Immature natural killer cell (primary cell): Measurements from ENCODE around the gene LRP1B. TPM values are rescaled to one million over a fixed set of nuclear protein-coding genes. Genes with fewer than 3 reads are reported as not detected.

Experiments used
- DNase-seq, 3 donors: peaks; one replicate each; pipeline ENCODE4 v3.0.0; 2022; ENCODE audit warnings: mixed read lengths in 1 of 3
- H3K27ac Mint-ChIP-seq, 6 donors: one replicate each; pipeline ENCODE4 v1.8.0; 2020; ENCODE audit warnings: mixed read lengths in 6 of 6, mild to moderate bottlenecking in 5 of 6, inconsistent platforms in 4 of 6, moderate library complexity in 3 of 6
- H3K27me3 Mint-ChIP-seq, 3 donors: one replicate each; pipeline ENCODE4 v1.8.0; 2020 to 2021; ENCODE audit warnings: low read depth in 3 of 3, mild to moderate bottlenecking in 3 of 3, mixed read lengths in 3 of 3, moderate library complexity in 3 of 3, inconsistent platforms in 1 of 3
- H3K36me3 Mint-ChIP-seq, 3 donors: one replicate each; pipeline ENCODE4 v1.8.0; 2020; ENCODE audit warnings: mixed read lengths in 3 of 3, inconsistent platforms in 2 of 3, mild to moderate bottlenecking in 2 of 3
- H3K4me1 Mint-ChIP-seq, 2 donors: one replicate each; pipeline ENCODE4 v1.8.0; 2020; ENCODE audit warnings: inconsistent platforms in 2 of 2, mild to moderate bottlenecking in 2 of 2, mixed read lengths in 2 of 2, moderate library complexity in 1 of 2
- H3K4me3 Mint-ChIP-seq, 5 donors: one replicate each; pipeline ENCODE4 v1.8.0; 2020; ENCODE audit warnings: mild to moderate bottlenecking in 5 of 5, mixed read lengths in 5 of 5, inconsistent platforms in 3 of 5, moderate library complexity in 3 of 5
- H3K9me3 Mint-ChIP-seq, 6 donors: one replicate each; pipeline ENCODE4 v1.8.0; 2020; ENCODE audit warnings: mild to moderate bottlenecking in 6 of 6, mixed read lengths in 6 of 6, inconsistent platforms in 4 of 6, moderate library complexity in 3 of 6
- polyA plus RNA-seq, 3 donors: library from polyadenylated mRNA; unstranded; fragments of 300-500 nt; fragmentation: Illumina TruSeq; gene quantifications; one replicate each; pipeline ENCODE4 v1.2.3, GENCODE V29; 2021

Gene LRP1B
- polyA plus RNA-seq, 3 donors from 2014 or later = not detected

DNA sequence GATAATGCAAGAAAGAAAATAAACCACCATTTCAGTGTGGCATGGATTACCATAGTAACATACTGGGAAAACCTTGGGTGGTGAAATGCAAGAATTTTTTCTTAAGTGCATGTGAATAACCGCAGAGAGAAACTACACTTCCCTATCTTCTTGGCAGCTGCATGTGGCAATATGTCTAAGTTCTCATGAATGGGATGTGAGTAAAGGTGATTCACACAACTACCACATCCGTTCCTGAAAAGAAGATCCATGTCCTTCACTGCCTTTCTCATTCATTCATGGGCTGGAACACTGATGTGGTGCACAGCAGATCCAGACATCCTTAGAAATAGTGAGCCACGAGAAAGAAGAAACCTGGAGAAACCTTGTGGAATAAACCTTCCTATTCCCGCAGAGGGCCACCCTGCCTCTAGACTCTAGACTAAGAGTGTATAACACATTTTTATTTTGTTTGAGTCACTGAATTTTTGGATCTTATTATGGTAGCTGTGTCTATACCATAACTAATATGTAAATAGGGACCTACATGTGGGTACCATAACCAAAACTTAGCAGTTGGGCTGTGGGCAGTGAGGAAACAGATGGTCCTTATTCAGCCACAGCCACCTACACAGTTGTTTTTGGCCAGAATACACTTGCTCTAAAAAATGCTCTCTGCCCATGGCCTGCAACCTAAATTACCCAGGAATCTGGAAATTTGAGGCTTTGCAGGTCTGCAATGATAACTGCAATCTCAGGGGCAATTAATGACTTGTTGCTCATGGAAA lies 573.3 kb downstream of the LRP1B start:
- Mint-ChIP-seq H3K4me1 (peaks cover 4 to 5% of the 10 kb centered on the region in 2 donors), H3K36me3 (no peaks in the 10 kb centered on the region), H3K27ac (no peak overlapping the region), H3K9me3 (peaks cover 0 to 15% (median 1%) of the 10 kb centered on the region in 6 donors), H3K27me3 (peaks cover 0 to 2% (median 1%) of the 10 kb centered on the region in 3 donors), H3K4me3 (no peak overlapping the region)
- DNase-seq = no peak

DNA sequence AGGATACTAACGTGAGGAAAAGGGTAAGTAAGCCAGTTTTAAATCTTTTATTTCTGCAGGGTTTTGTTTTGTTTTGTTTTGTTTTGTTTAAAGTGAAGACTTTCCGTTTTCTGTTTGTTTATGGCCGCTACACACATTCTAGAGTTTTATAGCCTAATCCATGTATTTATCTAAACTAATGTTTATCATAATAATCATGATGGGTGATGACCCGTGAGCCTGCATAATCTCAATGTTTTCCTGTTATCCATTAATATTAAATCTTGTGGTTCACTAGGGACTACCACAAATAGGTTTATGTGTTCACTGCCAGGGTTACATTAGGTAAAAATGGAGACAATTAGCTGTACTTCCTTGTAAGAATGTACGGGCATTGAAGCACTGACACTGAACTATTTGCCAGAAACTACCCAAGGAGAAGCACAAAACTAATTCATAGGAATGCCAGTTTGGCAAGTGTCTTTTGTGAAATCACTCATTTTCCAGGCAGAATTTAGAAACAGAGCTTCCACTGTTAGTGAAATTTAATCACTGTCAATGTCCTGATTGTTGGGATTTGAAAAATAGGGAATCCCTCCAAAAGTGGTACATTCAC lies 574.8 kb downstream of the LRP1B start:
- Mint-ChIP-seq H3K36me3 (no peaks in the 10 kb centered on the region), H3K27ac (no peak overlapping the region)

DNA sequence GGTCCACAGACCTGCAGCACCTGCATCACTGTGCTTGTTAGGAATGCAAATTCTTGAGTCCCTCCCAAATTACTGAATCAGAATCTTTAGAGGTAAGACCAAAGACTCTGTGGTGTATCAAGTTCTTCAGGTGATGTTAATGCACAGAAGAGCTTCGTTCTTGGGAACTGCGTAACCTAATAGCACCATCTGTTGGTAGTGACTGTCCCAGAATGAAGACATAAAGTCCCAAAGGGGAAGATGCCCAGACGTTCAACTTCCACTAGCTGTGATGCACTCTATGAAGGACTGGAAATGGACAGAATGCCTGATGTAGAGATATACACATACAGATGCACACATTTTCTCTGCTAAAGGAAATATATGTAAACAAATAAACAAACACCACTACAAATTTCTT lies 576.0 kb downstream of the LRP1B start:
- no peak for DNase-seq
- Mint-ChIP-seq H3K9me3 (peaks cover 0 to 7% (median 2%) of the 10 kb centered on the region in 6 donors), H3K27me3 (peaks cover 0 to 2% (median 1%) of the 10 kb centered on the region in 3 donors), H3K4me1 (peaks cover 4 to 5% of the 10 kb centered on the region in 2 donors), H3K4me3 (no peak overlapping the region), H3K27ac (no peak overlapping the region), H3K36me3 (no peaks in the 10 kb centered on the region)

More for the DNA sequence above, 574.8 kb downstream of the LRP1B start:
- no peak overlapping the region for H3K4me3 Mint-ChIP-seq
- peaks cover 0 to 2% (median 1%) of the 10 kb centered on the region in 3 donors for H3K27me3 Mint-ChIP-seq
- DNase-seq = no peak
- H3K9me3 Mint-ChIP-seq = peaks cover 0 to 15% (median 1%) of the 10 kb centered on the region in 6 donors
- peaks cover 4 to 5% of the 10 kb centered on the region in 2 donors for H3K4me1 Mint-ChIP-seq

DNA sequence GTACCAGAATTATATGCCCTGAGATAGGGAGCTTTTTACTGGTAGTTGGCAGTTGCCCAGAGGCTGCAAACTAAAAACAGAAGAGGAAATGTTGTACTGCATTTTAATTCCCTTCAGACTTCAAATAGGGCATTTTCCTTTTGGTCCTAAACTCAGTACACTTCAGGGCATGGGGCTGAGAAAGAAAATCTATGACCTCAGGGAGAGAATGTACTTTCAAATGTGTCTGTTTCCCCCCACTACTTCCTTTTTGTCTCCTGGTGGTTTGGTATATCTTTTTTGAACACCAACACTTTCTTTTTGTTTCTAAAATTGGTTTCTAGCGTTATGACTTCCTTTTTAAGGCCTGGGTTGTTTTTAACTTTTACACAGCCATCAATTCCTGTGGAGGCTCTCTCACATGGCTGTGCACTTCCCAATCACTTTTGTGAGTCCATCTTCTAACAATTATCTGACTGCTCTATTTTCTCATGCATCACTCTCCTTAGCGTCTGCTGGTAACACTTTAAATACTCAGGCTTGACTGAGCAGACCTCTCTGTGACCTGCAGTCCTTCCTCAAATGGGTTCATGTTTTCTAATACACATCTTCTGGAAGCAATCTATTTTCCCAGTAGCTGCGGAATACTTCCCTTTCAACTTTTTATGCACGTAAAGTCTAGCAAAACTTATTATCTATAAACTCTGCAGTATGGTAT lies 596.0 kb downstream of the LRP1B start:
- Mint-ChIP-seq H3K4me3 (peak overlapping the region in 2 of 5 donors; percentile 47 to 49), H3K4me1 (peaks cover 13 to 24% of the 10 kb centered on the region in 2 donors), H3K27ac (peak overlapping the region in 4 of 6 donors; percentile 22 to 60 (median 52)), H3K9me3 (peaks cover 0 to 32% (median 7%) of the 10 kb centered on the region in 6 donors), H3K27me3 (peaks cover 0 to 2% (median 0%) of the 10 kb centered on the region in 3 donors), H3K36me3 (no peaks in the 10 kb centered on the region)
- no peak for DNase-seq

DNA sequence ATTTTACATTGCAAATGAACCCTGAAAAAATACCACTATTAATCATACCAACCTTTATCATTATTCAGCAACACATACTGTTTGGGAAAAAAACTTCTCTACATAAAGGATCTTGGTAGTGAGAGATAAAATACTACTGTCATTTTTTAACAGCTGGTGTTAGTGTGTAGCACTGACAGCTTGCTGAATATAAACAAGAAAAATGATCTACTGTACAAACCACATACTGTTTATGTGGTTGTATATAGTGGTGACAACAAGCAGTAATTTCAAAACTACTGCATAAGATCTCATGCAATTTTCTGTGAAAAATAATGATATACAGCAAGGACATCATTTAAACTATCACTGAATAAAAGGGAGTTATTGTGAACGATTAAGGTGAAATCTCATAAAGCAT lies 601.2 kb downstream of the LRP1B start:
- Mint-ChIP-seq H3K36me3 (peaks cover 0 to 4% (median 0%) of the 10 kb centered on the region in 3 donors), H3K4me1 (peaks cover 8 to 10% of the 10 kb centered on the region in 2 donors), H3K27ac (no peak overlapping the region), H3K4me3 (no peak overlapping the region), H3K9me3 (peaks cover 4 to 12% (median 7%) of the 10 kb centered on the region in 6 donors), H3K27me3 (peaks cover 0 to 3% (median 0%) of the 10 kb centered on the region in 3 donors)
- DNase-seq = no peak

DNA sequence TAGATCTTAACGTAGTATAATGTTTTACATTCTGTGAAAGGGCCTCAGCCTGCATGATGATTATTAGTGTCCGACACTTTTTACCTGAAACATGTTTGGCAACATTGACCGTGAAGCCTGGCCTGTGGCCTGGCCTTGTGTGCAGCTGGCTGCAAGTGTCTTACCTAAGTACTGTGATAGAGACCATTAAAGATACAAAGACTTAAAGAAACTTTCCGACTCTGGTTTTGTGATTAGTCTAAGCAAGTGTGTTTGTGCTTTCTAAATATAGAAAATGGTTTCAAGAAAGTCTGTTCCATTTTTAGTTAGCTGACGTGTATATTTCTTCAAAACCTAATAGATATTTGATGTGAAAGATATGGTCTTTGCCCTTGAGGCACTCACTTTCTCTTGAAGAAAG lies 601.8 kb downstream of the LRP1B start:
- Mint-ChIP-seq H3K9me3 (peaks cover 4 to 13% (median 7%) of the 10 kb centered on the region in 6 donors), H3K27me3 (peaks cover 0 to 3% (median 0%) of the 10 kb centered on the region in 3 donors), H3K4me1 (peaks cover 4% of the 10 kb centered on the region in 2 donors), H3K27ac (no peak overlapping the region), H3K4me3 (no peak overlapping the region), H3K36me3 (peaks cover 0 to 4% (median 0%) of the 10 kb centered on the region in 3 donors)
- no peak for DNase-seq

DNA sequence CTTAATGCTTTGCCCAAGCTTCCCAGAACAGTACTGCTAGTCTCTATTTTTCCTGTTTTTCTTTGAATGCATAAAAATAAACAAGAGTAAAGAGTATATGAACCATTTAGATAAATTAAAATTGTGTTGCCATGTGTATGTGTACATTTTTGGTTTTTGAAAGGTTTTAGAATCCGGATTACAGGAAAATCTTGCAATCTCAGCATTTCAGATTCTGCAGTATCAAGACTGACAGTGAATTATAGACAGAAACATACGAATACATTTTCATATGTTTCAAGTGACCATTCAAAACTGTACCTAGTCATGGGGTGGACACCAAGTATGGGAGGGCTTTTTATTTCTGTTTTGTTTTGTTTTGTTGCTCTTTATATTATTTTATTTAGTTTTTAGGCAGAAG lies 604.1 kb downstream of the LRP1B start:
- no peak overlapping the region for H3K27ac Mint-ChIP-seq
- no peak overlapping the region for H3K4me3 Mint-ChIP-seq
- DNase-seq = no peak
- peaks cover 0 to 17% (median 6%) of the 10 kb centered on the region in 6 donors for H3K9me3 Mint-ChIP-seq
- H3K36me3 Mint-ChIP-seq = peaks cover 0 to 8% (median 0%) of the 10 kb centered on the region in 3 donors
- no peaks in the 10 kb centered on the region for H3K4me1 Mint-ChIP-seq
- peaks cover 0 to 2% (median 0%) of the 10 kb centered on the region in 3 donors for H3K27me3 Mint-ChIP-seq

DNA sequence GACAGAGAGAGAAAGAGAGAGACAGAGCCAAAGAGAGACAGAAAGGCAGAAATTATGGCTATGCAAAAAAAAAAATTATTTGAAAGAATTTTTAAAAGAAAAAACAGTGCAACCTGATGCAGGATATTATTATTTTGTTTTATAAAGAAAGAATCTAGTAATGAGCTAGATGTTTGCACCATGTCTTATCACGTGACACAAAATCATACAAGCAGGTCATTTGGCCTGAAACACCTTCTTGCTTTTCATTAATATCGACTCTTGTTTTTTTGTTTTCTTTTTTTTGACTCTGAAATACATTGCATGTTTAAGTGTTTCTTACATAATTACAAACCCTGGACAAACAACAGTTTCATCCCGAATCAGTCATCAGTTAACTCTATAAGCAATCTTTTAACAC lies 606.0 kb downstream of the LRP1B start:
- Mint-ChIP-seq H3K36me3 (peaks cover 0 to 8% (median 0%) of the 10 kb centered on the region in 3 donors), H3K9me3 (peaks cover 0 to 15% (median 5%) of the 10 kb centered on the region in 6 donors), H3K4me1 (no peaks in the 10 kb centered on the region), H3K27ac (no peak overlapping the region), H3K4me3 (no peak overlapping the region), H3K27me3 (peaks cover 0 to 3% (median 2%) of the 10 kb centered on the region in 3 donors)
- no peak for DNase-seq

DNA sequence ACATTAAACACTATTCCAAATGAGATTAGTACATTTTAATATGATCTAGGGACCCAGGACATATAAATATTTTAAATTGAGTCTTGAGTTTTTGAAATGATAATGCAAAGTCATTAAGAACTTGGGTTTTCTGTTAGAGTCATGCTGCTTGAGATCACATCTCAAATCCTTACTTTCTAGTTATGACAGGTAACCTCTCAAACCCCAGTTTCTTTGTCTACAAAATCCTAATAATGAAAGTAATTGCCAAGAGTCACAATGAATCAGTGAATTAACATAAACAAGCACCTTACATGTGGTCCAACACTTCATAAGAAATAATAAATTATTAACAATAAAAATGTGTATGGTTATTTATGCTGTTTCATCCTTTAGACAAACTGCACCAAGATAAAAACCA lies 607.6 kb downstream of the LRP1B start:
- no peak for DNase-seq
- Mint-ChIP-seq H3K27me3 (peaks cover 0 to 3% (median 2%) of the 10 kb centered on the region in 3 donors), H3K27ac (no peak overlapping the region), H3K36me3 (peaks cover 0 to 8% (median 0%) of the 10 kb centered on the region in 3 donors), H3K4me3 (no peak overlapping the region), H3K4me1 (no peaks in the 10 kb centered on the region), H3K9me3 (peaks cover 0 to 18% (median 6%) of the 10 kb centered on the region in 6 donors)

DNA sequence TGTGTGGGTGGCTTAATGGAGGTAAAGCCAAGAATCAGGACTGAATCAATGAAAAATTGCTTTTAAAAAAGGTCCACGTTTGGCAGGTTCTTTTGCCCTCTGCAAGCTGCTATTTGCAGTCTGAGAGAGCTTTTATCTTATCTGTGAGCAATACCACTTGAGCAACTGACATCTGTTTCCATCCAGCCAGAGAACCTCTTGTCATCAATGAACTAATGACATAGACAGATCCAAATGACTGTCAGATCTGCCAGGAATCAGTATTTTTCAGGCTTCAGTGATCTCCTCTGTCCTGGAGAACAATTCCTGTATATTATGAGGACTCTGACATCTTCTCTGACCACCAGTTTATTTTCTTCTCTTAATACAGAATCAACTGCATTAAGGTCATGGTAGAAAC lies 608.1 kb downstream of the LRP1B start:
- no peak overlapping the region for H3K27ac Mint-ChIP-seq
- H3K36me3 Mint-ChIP-seq = peaks cover 0 to 4% (median 0%) of the 10 kb centered on the region in 3 donors
- H3K4me1 Mint-ChIP-seq = no peaks in the 10 kb centered on the region
- H3K27me3 Mint-ChIP-seq = peaks cover 0 to 2% (median 1%) of the 10 kb centered on the region in 3 donors
- no peak for DNase-seq
- H3K9me3 Mint-ChIP-seq = peaks cover 0 to 18% (median 6%) of the 10 kb centered on the region in 6 donors
- no peak overlapping the region for H3K4me3 Mint-ChIP-seq

DNA sequence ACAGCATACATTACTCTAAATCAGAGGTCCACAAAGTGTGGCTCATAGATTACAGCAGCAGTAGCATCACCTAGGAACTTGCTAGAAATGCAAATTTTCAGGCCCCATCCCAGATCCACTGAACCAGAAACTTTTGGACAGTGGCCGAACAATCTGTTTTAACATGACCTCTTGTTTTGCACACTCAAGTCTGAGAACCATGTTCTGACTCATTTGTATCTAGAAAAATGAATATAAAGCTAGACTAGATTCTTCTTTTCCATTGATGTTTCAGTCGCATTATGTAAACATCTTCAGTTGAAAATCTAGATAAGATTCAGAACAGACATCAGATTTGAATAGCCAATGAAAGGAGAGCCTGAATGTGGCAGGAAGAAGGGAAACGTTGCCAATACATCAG lies 608.8 kb downstream of the LRP1B start:
- no peak for DNase-seq
- H3K4me1 Mint-ChIP-seq = no peaks in the 10 kb centered on the region
- peaks cover 0 to 21% (median 6%) of the 10 kb centered on the region in 6 donors for H3K9me3 Mint-ChIP-seq
- H3K36me3 Mint-ChIP-seq = peaks cover 0 to 4% (median 0%) of the 10 kb centered on the region in 3 donors
- H3K27ac Mint-ChIP-seq = no peak overlapping the region
- no peak overlapping the region for H3K4me3 Mint-ChIP-seq
- peaks cover 0 to 2% (median 1%) of the 10 kb centered on the region in 3 donors for H3K27me3 Mint-ChIP-seq

DNA sequence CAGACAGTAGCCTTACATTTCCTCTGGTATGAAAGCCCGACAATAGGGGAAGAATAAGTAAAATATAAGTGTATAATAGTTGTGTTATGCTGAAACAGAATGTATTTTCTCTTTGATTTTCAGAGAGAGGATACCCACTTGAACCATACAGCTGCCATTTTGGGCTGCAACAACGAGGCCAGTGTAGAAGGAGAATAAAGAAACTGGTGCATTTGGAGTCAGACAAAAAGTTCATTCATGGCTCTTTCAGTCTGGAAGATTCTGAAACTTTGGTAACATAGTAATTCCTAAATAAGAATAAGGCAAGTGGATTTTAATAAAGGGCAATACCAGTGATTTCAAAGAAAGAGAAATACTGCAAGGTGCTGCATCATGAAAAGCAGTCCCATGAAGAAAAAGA lies 610.9 kb downstream of the LRP1B start:
- Mint-ChIP-seq H3K4me1 (no peaks in the 10 kb centered on the region), H3K27me3 (peaks cover 0 to 2% (median 1%) of the 10 kb centered on the region in 3 donors), H3K9me3 (peaks cover 0 to 23% (median 6%) of the 10 kb centered on the region in 6 donors), H3K36me3 (peaks cover 0 to 4% (median 0%) of the 10 kb centered on the region in 3 donors), H3K27ac (no peak overlapping the region), H3K4me3 (no peak overlapping the region)
- DNase-seq = no peak

DNA sequence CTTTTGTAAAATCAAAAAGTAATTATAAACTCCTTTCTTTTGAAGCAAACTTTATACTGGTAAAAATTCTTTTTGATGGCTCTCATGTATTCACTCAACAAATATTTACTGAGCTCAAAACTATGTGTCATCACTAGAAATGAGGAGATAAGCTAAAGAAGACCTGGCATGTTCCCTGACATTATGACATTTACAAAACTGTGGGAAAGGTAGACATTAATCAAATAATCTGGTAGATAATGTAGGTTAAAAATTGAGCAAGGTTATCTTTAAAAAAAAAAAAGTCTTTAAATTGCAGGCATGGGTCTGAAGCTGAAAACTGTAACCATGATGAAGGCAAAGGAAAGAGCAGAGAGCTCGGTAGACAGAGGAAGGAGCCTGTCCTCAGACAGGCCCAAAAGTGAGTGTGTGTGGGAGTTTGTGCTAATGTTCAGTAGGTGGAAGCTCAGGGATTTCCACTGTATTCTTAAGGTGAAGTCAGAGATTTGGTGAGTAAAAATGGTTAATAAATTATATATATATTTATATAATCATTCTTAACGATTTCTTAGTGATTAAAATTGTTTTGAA lies 612.9 kb downstream of the LRP1B start:
- Mint-ChIP-seq H3K9me3 (peaks cover 0 to 33% (median 8%) of the 10 kb centered on the region in 6 donors), H3K4me3 (no peak overlapping the region), H3K36me3 (peaks cover 0 to 4% (median 0%) of the 10 kb centered on the region in 3 donors), H3K4me1 (no peaks in the 10 kb centered on the region), H3K27ac (no peak overlapping the region), H3K27me3 (peaks cover 0 to 2% (median 1%) of the 10 kb centered on the region in 3 donors)
- no peak for DNase-seq
